HepG2 (cell line): Measurements from ENCODE around the gene DDI2. TPM values are rescaled to one million over a fixed set of nuclear protein-coding genes. Genes with fewer than 3 reads are reported as not detected.

Experiments used
- ATAC-seq: fragments of 200-7000 bp; cut with Tn5 transposase; 3 replicates; pipeline ENCODE4 v1.9.1; 2020; ENCODE audit warnings: mild to moderate bottlenecking, moderate library complexity
- BruUV-seq: library from RNA; stranded (reverse); fragments of 400-500 nt; replicated peaks from 2 replicates; lab custom pipeline; 2021; lab: Mats Ljungman, UMichigan
- CTCF ChIA-PET: fragments of 300-600 bp; formaldehyde crosslinking; extraction: SDS; loops from one replicate; lab custom pipeline; 2021; ENCODE audit warnings: low total read pairs, inconsistent platforms, low intra/inter-chr PET ratio; lab: Yijun Ruan, JAX
- POLR2A ChIA-PET: fragments of 350-600 bp; sonication (Branson Sonifier 250); formaldehyde crosslinking; loops from one replicate; lab custom pipeline; 2020; ENCODE audit warnings: antibody characterized with exemption, inconsistent platforms; lab: Yijun Ruan, JAX
- DNase-seq: peaks from one replicate; pipeline ENCODE4 v3.0.0-alpha.2; 2015; ENCODE audit warnings: low spot score
- FAIRE-seq: peaks from 3 replicates; lab custom pipeline; 2011; peaks lifted over from hg19 to GRCh38; lab: Jason Lieb, UNC
- H2AFZ ChIP-seq: one replicate; pipeline ENCODE4 v1.6.1; 2011; ENCODE audit warnings: low read length, inconsistent platforms
- H3K27ac ChIP-seq: fragments of 300-600 bp; 3 replicates; pipeline ENCODE4 v1.8.0; 2011; ENCODE audit warnings: mixed run types, mild to moderate bottlenecking, mixed read lengths, low read length, inconsistent platforms; ENCODE audit not compliant: insufficient read depth; ENCODE audit errors: extremely low read length
- H3K27me3 ChIP-seq, 2 experiments: fragments of 200-600 bp in 1 of 2; 2 replicates in 1 of 2; 3 replicates in 1 of 2; pipeline versions ENCODE4 v1.6.0 to v1.8.0; 2011; ENCODE audit warnings: low read length in 2 of 2, mild to moderate bottlenecking in 2 of 2, moderate library complexity in 2 of 2, inconsistent platforms in 1 of 2; ENCODE audit not compliant: insufficient read depth in 2 of 2, control insufficient read depth in 1 of 2
- H3K36me3 ChIP-seq, 2 experiments: fragments of 200-600 bp in 1 of 2; replicated peaks in 1 of 2; 2 replicates in 1 of 2; 3 replicates in 1 of 2; pipeline versions ENCODE4 v1.5.1 to v1.8.0; 2011; ENCODE audit warnings: low read length in 2 of 2, inconsistent platforms in 1 of 2; ENCODE audit not compliant: insufficient read depth in 2 of 2, control insufficient read depth in 1 of 2
- H3K4me1 ChIP-seq: 2 replicates; pipeline ENCODE4 v1.5.1; 2012; ENCODE audit warnings: low read length, inconsistent platforms; ENCODE audit not compliant: insufficient read depth
- H3K4me2 ChIP-seq: 2 replicates; pipeline ENCODE4 v1.6.0; 2011; ENCODE audit warnings: low read depth, low read length, inconsistent platforms
- H3K4me3 ChIP-seq, 3 experiments: fragments of 200-600 bp in 1 of 3; sonication (generic), shearing (Covaris generic) in 1 of 3; replicated peaks in 1 of 3; 2 replicates each; pipeline ENCODE4 v1.5.1; 2011 to 2016; ENCODE audit warnings: low read length in 3 of 3, inconsistent platforms in 2 of 3, low read depth in 2 of 3, mild to moderate bottlenecking in 2 of 3, control low read depth in 1 of 3, mixed read lengths in 1 of 3; ENCODE audit not compliant: insufficient read depth in 1 of 3
- H3K79me2 ChIP-seq: one replicate; pipeline ENCODE4 v1.6.1; 2011; ENCODE audit warnings: low read length, inconsistent platforms; ENCODE audit not compliant: insufficient read depth
- H3K9ac ChIP-seq: 2 replicates; pipeline ENCODE4 v1.6.0; 2011; ENCODE audit warnings: mild to moderate bottlenecking, low read depth, low read length, inconsistent platforms; ENCODE audit not compliant: insufficient read depth
- H3K9me3 ChIP-seq: 2 replicates; pipeline ENCODE4 v1.5.1; 2012; ENCODE audit warnings: mild to moderate bottlenecking, low read length
- H4K20me1 ChIP-seq: 2 replicates; pipeline ENCODE4 v1.6.0; 2011; ENCODE audit warnings: inconsistent platforms, mild to moderate bottlenecking, low read length, moderate library complexity; ENCODE audit not compliant: insufficient read depth
- NCOA1 ChIP-seq: sonication (generic); formaldehyde crosslinking; IDR thresholded peaks from 2 replicates; pipeline ENCODE4 v1.9.0; 2021; ENCODE audit warnings: missing genetic modification reagents
- POLR2A ChIP-seq, 2 experiments: IDR thresholded peaks; 2 replicates each; pipeline ENCODE4 v1.6.1; 2011; ENCODE audit warnings: low read depth in 2 of 2, low read length in 2 of 2, mild to moderate bottlenecking in 1 of 2, moderate library complexity in 1 of 2; ENCODE audit not compliant: insufficient read depth in 1 of 2
- POLR2G ChIP-seq: fragments of 200-400 bp; formaldehyde crosslinking; IDR thresholded peaks from 2 replicates; pipeline ENCODE4 v1.6.1; 2018; ENCODE audit warnings: mild to moderate bottlenecking, low read depth, low read length, moderate library complexity
- RBM22 ChIP-seq: fragments of 200-400 bp; formaldehyde crosslinking; optimal IDR thresholded peaks from 2 replicates; pipeline ENCODE3; 2017; ENCODE audit warnings: mild to moderate bottlenecking, low read length, moderate library complexity
- ZNF121 ChIP-seq: sonication (generic); formaldehyde crosslinking; IDR thresholded peaks from 2 replicates; pipeline ENCODE4 v1.5.0; 2020; ENCODE audit warnings: mild to moderate bottlenecking, missing genetic modification reagents
- ZNF562 ChIP-seq: sonication (generic); formaldehyde crosslinking; IDR thresholded peaks from 2 replicates; pipeline ENCODE4 v1.8.0; 2022; ENCODE audit warnings: missing genetic modification reagents, borderline replicate concordance
- WGBS: methylation state at CpG from one replicate; pipeline ENCODE4 v1.1.6; 2017; ENCODE audit warnings: low lambda C conversion rate; 5-methylcytosine and 5-hydroxymethylcytosine counted together
- in situ Hi-C: cut with HindIII; loops from 2 replicates; pipeline ENCODE4 v1.10.0; 2017; ENCODE audit warnings: low pct_unique_long_range_greater_than_20kb; ENCODE audit not compliant: extremely low pct_ligation_motif_present
- intact Hi-C: fragments of 100-400 bp; cut with micrococcal nuclease; formaldehyde crosslinking; loops from one replicate; pipeline ENCODE4 v1.10.0; 2022; ENCODE audit not compliant: unreplicated experiment
- polyA plus RNA-seq, 8 experiments: library from polyadenylated mRNA; depleted of rRNA in 3 of 8; stranded (reverse) in 7 of 8; unstranded in 1 of 8; fragments of >200 nt; fragmentation: Illumina TruSeq in 4 of 8; extraction: Trizol in 4 of 8; gene quantifications; 2 replicates each; pipeline versions ENCODE4 v1.2.1 to v1.2.3, GENCODE V29; 2011 to 2016; ENCODE audit warnings: low read depth in 4 of 8, missing spikeins in 1 of 8, mixed read lengths in 1 of 8; ENCODE audit not compliant: insufficient read depth in 1 of 8
- total RNA-seq, 5 experiments: library from RNA; depleted of rRNA; stranded (reverse); fragments of >200 nt; fragmentation: Illumina TruSeq; extraction: Trizol; gene quantifications; 2 replicates each; pipeline ENCODE4 v1.2.3, GENCODE V29; 2016; ENCODE audit warnings: low read depth in 1 of 5

The DDI2 gene
- total and polyA plus RNA-seq, 2 of the 13 experiments (the other 11 are each of a cell fraction or from before 2014, with no cell fraction given): 8.5 to 25.7 TPM

- ChIA-PET CTCF (no interaction called here), POLR2A (interaction anchor here (1.4 kb wide), 1 partner anchor 29 kb away, joined by 4 read pairs; no protein-coding TSS in a partner anchor)
- no peaks in the 10 kb centered on the region for H3K27me3 ChIP-seq
- H3K36me3 ChIP-seq: peaks cover 26 to 64% of the 10 kb centered on the region in 2 experiments
- H3K9ac ChIP-seq: no peak overlapping the region
- in situ Hi-C loops: no loop called here
- intact Hi-C loops: no loop called here
- H3K4me1 ChIP-seq: peaks cover 11% of the 10 kb centered on the region
- H3K9me3 ChIP-seq: no peaks in the 10 kb centered on the region
- FAIRE-seq (no peak), ATAC-seq (no peak; the same call in 2 of the 3 replicates), DNase-seq (no peak)
- TF ChIP-seq POLR2A (IDR thresholded peaks at IDR 0.05; ENCODE audit: insufficient read depth in 1 of 2, low read depth in 2 of 2, low read length in 2 of 2) (peak in 1 of 2 experiments; percentile 17; a peak in 1 of 4 replicates), RBM22 (peak; percentile 10), ZNF562 (no peak)
- H3K79me2 ChIP-seq: peaks cover 3% of the 10 kb centered on the region
- H3K4me3 ChIP-seq: no peak overlapping the region
- 92% methylated on average over 6 of the region's 6 CpGs for WGBS
- no peak overlapping the region for H2AFZ ChIP-seq
- no peaks in the 10 kb centered on the region for H4K20me1 ChIP-seq
- no TSS peak for BruUV-seq
- no peak overlapping the region for H3K4me2 ChIP-seq
- no peak overlapping the region for H3K27ac ChIP-seq
These were observed 42.5 kb upstream of the DDI2 start for GRCh38 chr1:15574741-15575140.

DNA sequence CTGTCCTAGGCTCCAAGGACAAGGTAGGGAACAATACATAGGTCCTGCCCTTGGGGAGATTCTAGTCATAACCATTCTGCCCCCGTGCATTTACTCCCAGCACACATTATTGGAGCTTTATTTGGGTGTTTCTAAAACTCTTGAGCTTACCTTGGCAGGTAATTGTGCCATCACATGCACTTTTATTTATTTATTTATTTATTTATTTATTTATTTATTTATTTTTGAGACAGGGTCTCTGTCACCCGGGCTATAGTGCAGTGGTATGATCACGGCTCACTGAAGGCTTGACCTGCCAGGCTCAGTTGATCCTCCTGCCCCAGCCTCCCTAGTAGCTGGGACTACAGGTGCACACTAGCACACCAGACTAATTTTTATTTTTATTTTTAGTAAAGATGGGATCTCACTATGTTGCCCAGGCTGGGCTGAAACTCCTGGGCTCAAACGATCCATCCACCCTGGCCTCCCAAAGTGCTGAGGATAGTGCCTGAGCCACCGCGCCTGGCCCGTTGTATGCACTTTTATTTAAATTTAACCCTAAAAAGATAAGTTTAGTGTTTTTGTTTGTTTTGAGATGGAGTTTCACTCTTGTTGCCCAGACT, 41.6 kb upstream of the DDI2 start:
- FAIRE-seq (no peak), DNase-seq (no peak), ATAC-seq (no peak)
- in situ Hi-C loops (no loop called here), intact Hi-C loops (no loop called here)
- Histone ChIP-seq H3K27ac (no peak overlapping the region), H3K4me2 (no peak overlapping the region), H3K4me1 (peaks cover 17% of the 10 kb centered on the region), H3K79me2 (peaks cover 5% of the 10 kb centered on the region), H3K9ac (no peak overlapping the region), H3K36me3 (peaks cover 29 to 64% of the 10 kb centered on the region in 2 experiments), H3K4me3 (no peak overlapping the region), H4K20me1 (no peaks in the 10 kb centered on the region), H3K9me3 (no peaks in the 10 kb centered on the region), H2AFZ (no peak overlapping the region), H3K27me3 (no peaks in the 10 kb centered on the region)
- TF ChIP-seq POLR2G (0 out of 2 replicates have a peak, but pooled peaks have one; percentile 7), ZNF121 (CRISPR knock-in tag) (peak; percentile 55; the same call in 1 of the 2 replicates), NCOA1 (CRISPR knock-in tag) (no peak)
- WGBS: 97% methylated on average over 7 of the region's 7 CpGs
- BruUV-seq: no TSS peak
- ChIA-PET POLR2A (no interaction called here), CTCF (no interaction called here)
